Measurements from ENCODE around the gene ABR. TPM values are rescaled to one million over a fixed set of nuclear protein-coding genes. Genes with fewer than 3 reads are reported as not detected.
A peak's percentile ranks its signal among the peaks of the same experiment; 100 is the strongest.

The ABR gene
- 10 to 100 TPM; 79.1 to 80.5 TPM for total RNA-seq

- DNase-seq (ENCODE audit: low spot score) (peak; percentile 74), ATAC-seq (peak; percentile 74 to 88)
- Mint-ChIP-seq H3K4me1 (ENCODE audit: low read depth in 2 of 2) (peaks cover 0 to 13% of the 10 kb centered on the region in 2 donors), H3K36me3 (no peaks in the 10 kb centered on the region), H3K27ac (no peak within 1 kb of the TSS), H3K4me3 (peak within 1 kb of the TSS; percentile 66), H3K9me3 (no peaks in the 10 kb centered on the region), H3K27me3 (no peaks in the 10 kb centered on the region)
These were observed at the start of gene ABR for GRCh38 chr17:1179818-1180742. ABR (minus strand) TSS chr17:1179981; CDS start chr17:1179727, 254 bp downstream.

- Mint-ChIP-seq H3K36me3 (no peaks in the 10 kb centered on the region), H3K27ac (no peak overlapping the region), H3K9me3 (no peaks in the 10 kb centered on the region), H3K4me3 (peak overlapping the region; percentile 92), H3K4me1 (ENCODE audit: low read depth in 2 of 2) (peaks cover 19 to 23% of the 10 kb centered on the region in 2 donors), H3K27me3 (peaks cover 17 to 35% of the 10 kb centered on the region in 2 donors)
- ATAC-seq (peak; percentile 65 to 86), DNase-seq (ENCODE audit: low spot score) (peak; percentile 82)
These were observed 49.6 kb upstream of the ABR start for GRCh38 chr17:1229349-1229899.

- H3K27me3 Mint-ChIP-seq: peaks cover 17 to 35% of the 10 kb centered on the region in 2 donors
- no peak overlapping the region for H3K27ac Mint-ChIP-seq
- H3K4me3 Mint-ChIP-seq: no peak overlapping the region
- DNase-seq (ENCODE audit: low spot score) (no peak), ATAC-seq (peak in 1 of 2 donors; percentile 13)
- peaks cover 19 to 25% of the 10 kb centered on the region in 2 donors for H3K4me1 Mint-ChIP-seq (ENCODE audit: low read depth in 2 of 2)
- H3K36me3 Mint-ChIP-seq: no peaks in the 10 kb centered on the region
- H3K9me3 Mint-ChIP-seq: no peaks in the 10 kb centered on the region
These were observed 49.1 kb upstream of the ABR start for GRCh38 chr17:1228781-1229348.

DNA sequence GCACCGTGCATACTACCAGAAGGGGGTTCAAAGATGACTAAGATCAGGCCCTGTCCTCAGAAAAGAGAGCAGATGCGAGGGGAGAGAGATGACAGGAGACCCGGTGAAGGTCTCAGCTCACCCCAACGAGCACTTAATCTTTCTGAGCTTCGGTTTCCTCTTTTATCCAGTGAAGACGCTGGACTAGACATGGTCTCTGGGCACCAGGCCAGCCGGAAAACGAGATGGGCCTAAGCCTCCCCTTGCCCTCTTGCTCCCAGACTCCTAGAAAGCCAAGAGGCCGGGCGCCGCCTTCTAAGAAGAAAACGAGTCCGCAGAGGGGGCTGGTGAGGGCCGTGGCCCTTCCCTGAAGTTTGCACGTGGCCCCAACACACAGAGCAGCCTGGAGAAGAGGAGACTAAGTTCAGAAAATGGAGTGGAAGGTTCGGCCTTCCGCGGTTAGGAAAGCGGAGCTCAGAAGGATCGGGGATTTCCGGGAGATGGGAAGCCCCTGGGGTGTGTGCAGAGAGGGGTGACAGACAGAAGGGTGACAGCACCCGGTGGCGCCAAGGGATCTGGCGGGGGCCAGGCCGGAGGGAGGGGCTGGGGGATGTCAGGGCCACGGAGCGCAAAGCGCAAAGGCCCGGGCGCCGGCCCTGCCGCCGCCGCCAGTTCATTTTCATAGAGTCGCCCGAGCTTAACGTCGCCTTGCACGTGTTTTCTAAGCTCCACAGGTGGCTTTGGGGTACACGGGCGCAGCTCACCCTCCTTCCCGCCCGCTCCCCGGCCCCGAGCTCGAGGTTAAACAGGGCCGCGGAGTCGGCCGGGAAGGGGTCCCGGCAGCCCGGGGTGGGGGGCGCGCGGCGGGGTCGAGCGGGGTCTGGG is 48.4 kb upstream of the ABR start:
- Mint-ChIP-seq H3K9me3 (no peaks in the 10 kb centered on the region), H3K4me3 (peak overlapping the region; percentile 76), H3K4me1 (ENCODE audit: low read depth in 2 of 2) (peaks cover 19 to 25% of the 10 kb centered on the region in 2 donors), H3K36me3 (no peaks in the 10 kb centered on the region), H3K27me3 (peaks cover 17 to 35% of the 10 kb centered on the region in 2 donors), H3K27ac (peak overlapping the region in 1 of 2 donors; percentile 64)
- peak; percentile 40 to 52 for ATAC-seq
- DNase-seq (ENCODE audit: low spot score): peak; percentile 61

DNA sequence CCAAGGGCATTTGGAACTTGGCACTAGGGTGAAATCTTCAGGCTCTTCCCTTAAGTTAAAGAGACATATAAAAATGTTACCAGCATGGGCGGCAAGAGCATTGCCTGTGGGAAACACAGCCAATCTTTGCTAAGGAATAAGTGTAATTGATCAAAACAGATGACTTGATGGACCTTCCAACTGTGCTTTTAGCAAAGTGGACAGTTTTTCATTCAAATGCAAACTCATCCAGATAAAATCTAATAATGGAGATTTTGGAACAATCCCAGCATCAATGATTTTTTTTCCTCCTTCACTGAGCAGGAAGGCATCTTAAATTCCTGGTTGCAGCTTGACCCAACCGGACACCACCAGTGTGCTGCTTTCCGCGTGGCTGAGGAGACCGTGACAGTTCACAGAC is 47.6 kb upstream of the ABR start:
- ATAC-seq (no peak), DNase-seq (ENCODE audit: low spot score) (no peak)
- H3K9me3 Mint-ChIP-seq: no peaks in the 10 kb centered on the region
- H3K27ac Mint-ChIP-seq: no peak overlapping the region
- H3K36me3 Mint-ChIP-seq: no peaks in the 10 kb centered on the region
- H3K4me3 Mint-ChIP-seq: peak overlapping the region; percentile 76
- peaks cover 15 to 30% of the 10 kb centered on the region in 2 donors for H3K27me3 Mint-ChIP-seq
- peaks cover 19 to 25% of the 10 kb centered on the region in 2 donors for H3K4me1 Mint-ChIP-seq (ENCODE audit: low read depth in 2 of 2)

- H3K27ac Mint-ChIP-seq: no peak overlapping the region
- peaks cover 8 to 19% of the 10 kb centered on the region in 2 donors for H3K27me3 Mint-ChIP-seq
- H3K4me3 Mint-ChIP-seq: no peak overlapping the region
- no peaks in the 10 kb centered on the region for H3K36me3 Mint-ChIP-seq
- peaks cover 14 to 20% of the 10 kb centered on the region in 2 donors for H3K4me1 Mint-ChIP-seq (ENCODE audit: low read depth in 2 of 2)
- ATAC-seq: no peak
- H3K9me3 Mint-ChIP-seq: no peaks in the 10 kb centered on the region
- DNase-seq (ENCODE audit: low spot score): no peak
These were observed 46.5 kb upstream of the ABR start for GRCh38 chr17:1226308-1226707.

DNA sequence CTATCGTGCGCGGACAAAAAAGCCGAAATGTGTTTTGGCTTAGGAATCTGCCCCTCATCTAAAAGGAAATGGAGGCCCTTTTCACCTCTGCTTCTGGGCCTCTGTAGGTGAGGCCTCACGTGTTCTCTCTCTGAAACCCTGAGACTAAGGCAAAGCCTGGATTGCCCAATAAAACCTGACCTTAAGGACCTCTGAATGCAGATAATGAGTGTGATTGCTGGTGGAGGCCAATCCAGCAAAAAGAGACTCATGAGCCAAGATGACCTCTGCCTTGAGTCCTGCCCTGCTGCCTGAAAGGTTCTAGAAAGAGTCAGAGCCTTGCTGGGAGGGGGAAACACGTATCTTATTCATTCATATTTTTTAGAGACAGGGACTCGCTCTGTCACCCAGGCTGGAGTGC is 44.5 kb upstream of the ABR start:
- Mint-ChIP-seq H3K27ac (no peak overlapping the region), H3K4me3 (no peak overlapping the region), H3K27me3 (peaks cover 3 to 13% of the 10 kb centered on the region in 2 donors), H3K4me1 (ENCODE audit: low read depth in 2 of 2) (peaks cover 9 to 16% of the 10 kb centered on the region in 2 donors), H3K36me3 (no peaks in the 10 kb centered on the region), H3K9me3 (no peaks in the 10 kb centered on the region)
- DNase-seq (ENCODE audit: low spot score) (no peak), ATAC-seq (no peak)

DNA sequence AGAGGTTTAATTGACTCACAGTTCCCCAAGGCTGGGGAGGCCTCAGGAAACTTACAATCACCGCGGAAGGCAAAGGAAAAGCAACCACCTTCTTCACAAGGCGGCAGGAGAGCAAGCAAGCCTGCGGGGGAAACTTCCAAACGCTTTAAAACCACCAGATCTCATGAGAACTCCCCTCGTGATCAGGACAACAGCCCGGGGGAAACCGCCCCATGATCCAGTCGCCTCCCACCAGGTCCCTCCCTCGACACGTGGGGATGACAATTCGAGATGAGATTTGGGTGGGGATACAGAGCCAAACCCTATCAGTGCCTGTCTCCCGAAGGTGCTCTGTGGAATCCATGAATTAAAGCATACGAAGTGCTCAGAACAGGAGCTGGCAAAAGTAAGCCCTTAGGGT is 43.9 kb upstream of the ABR start:
- Mint-ChIP-seq H3K4me3 (no peak overlapping the region), H3K9me3 (no peaks in the 10 kb centered on the region), H3K4me1 (ENCODE audit: low read depth in 2 of 2) (peaks cover 9 to 16% of the 10 kb centered on the region in 2 donors)

GRCh38 chr17:1222321-1222720 is 42.5 kb upstream of the ABR start:
- ATAC-seq (no peak), DNase-seq (ENCODE audit: low spot score) (no peak)
- Mint-ChIP-seq H3K4me3 (no peak overlapping the region), H3K4me1 (ENCODE audit: low read depth in 2 of 2) (peaks cover 0 to 8% of the 10 kb centered on the region in 2 donors), H3K36me3 (no peaks in the 10 kb centered on the region), H3K9me3 (no peaks in the 10 kb centered on the region), H3K27ac (no peak overlapping the region), H3K27me3 (peaks cover 0 to 2% of the 10 kb centered on the region in 2 donors)

More for the DNA sequence above, 43.9 kb upstream of the ABR start:
- DNase-seq (ENCODE audit: low spot score) (no peak), ATAC-seq (no peak)
- peaks cover 3 to 13% of the 10 kb centered on the region in 2 donors for H3K27me3 Mint-ChIP-seq
- no peaks in the 10 kb centered on the region for H3K36me3 Mint-ChIP-seq
- no peak overlapping the region for H3K27ac Mint-ChIP-seq

GRCh38 chr17:1221209-1221608 is 41.4 kb upstream of the ABR start:
- no peak for ATAC-seq
- Mint-ChIP-seq H3K9me3 (no peaks in the 10 kb centered on the region), H3K4me3 (no peak overlapping the region), H3K36me3 (no peaks in the 10 kb centered on the region), H3K27ac (no peak overlapping the region), H3K4me1 (ENCODE audit: low read depth in 2 of 2) (peaks cover 0 to 5% of the 10 kb centered on the region in 2 donors), H3K27me3 (no peaks in the 10 kb centered on the region)
- no peak for DNase-seq (ENCODE audit: low spot score)

GRCh38 chr17:1220346-1220745 is 40.6 kb upstream of the ABR start:
- Mint-ChIP-seq H3K27me3 (no peaks in the 10 kb centered on the region), H3K36me3 (no peaks in the 10 kb centered on the region), H3K27ac (no peak overlapping the region), H3K4me1 (ENCODE audit: low read depth in 2 of 2) (peaks cover 0 to 4% of the 10 kb centered on the region in 2 donors), H3K9me3 (no peaks in the 10 kb centered on the region), H3K4me3 (no peak overlapping the region)
- DNase-seq (ENCODE audit: low spot score) (no peak), ATAC-seq (no peak)

- Mint-ChIP-seq H3K36me3 (no peaks in the 10 kb centered on the region), H3K27ac (no peak overlapping the region), H3K4me1 (ENCODE audit: low read depth in 2 of 2) (peaks cover 5 to 7% of the 10 kb centered on the region in 2 donors), H3K4me3 (no peak overlapping the region), H3K9me3 (no peaks in the 10 kb centered on the region), H3K27me3 (no peaks in the 10 kb centered on the region)
- ATAC-seq: no peak
- no peak for DNase-seq (ENCODE audit: low spot score)
These were observed 37.3 kb upstream of the ABR start for GRCh38 chr17:1217089-1217385.
